K562 (cell line): Measurements from ENCODE around the gene DPM2. TPM values are rescaled to one million over a fixed set of nuclear protein-coding genes. Genes with fewer than 3 reads are reported as not detected.

Source experiments
- CC2D1A ChIP-seq: fragments of 450-650 bp; IDR thresholded peaks from 2 replicates; pipeline ENCODE4 v1.6.1; 2017; ENCODE audit warnings: mild to moderate bottlenecking
- MIER1 ChIP-seq: fragments of 450-650 bp; IDR thresholded peaks from 2 replicates; pipeline ENCODE4 v1.6.1; 2016; ENCODE audit warnings: antibody characterized with exemption, mild to moderate bottlenecking, low read depth
- ZNF274 ChIP-seq: IDR thresholded peaks from 2 replicates; pipeline ENCODE4 v1.6.1; 2011; ENCODE audit warnings: low read depth, mild to moderate bottlenecking, low read length, moderate library complexity, borderline replicate concordance
- ZNF644 ChIP-seq: fragments of 200-800 bp; sonication (Bioruptor generic); IDR thresholded peaks from 2 replicates; pipeline ENCODE4 v1.6.1; 2016; ENCODE audit warnings: low read depth, missing genetic modification characterization, missing compliant biosample characterization
- polyA plus RNA-seq, 8 experiments: library from polyadenylated mRNA; depleted of rRNA in 4 of 8; stranded (reverse) in 5 of 8; unstranded in 3 of 8; fragments of >200 nt; fragmentation: Nextera tagmentation in 2 of 8; fragmentation: Illumina TruSeq in 1 of 8; extraction: Ambion mirVana in 2 of 8; extraction: Trizol in 1 of 8; gene quantifications; 2 replicates each; pipeline versions ENCODE4 v1.2.1 to v1.2.3, GENCODE V29; 2011 to 2014; ENCODE audit warnings: inconsistent platforms in 1 of 8, missing spikeins in 1 of 8
- total RNA-seq, 7 experiments: library from RNA; depleted of rRNA in 6 of 7; stranded (reverse); fragments of >200 nt in 6 of 7; fragmentation: Illumina TruSeq in 2 of 7; extraction: Trizol in 2 of 7; gene quantifications; 2 replicates each; pipeline versions ENCODE4 v1.2.1 to v1.2.3, GENCODE V29; 2011 to 2021; ENCODE audit warnings: low replicate concordance in 1 of 7
- TF ChIP-seq, protein P1 (sequence below): fragments of 200-600 bp; sonication (generic); IDR thresholded peaks from one replicate; pipeline ENCODE4 v1.6.1; 2012; ENCODE audit warnings: mild to moderate bottlenecking, low read depth, low read length, inconsistent platforms
- TF ChIP-seq, protein P2 (sequence below): fragments of 200-800 bp; sonication (Bioruptor generic); IDR thresholded peaks from 2 replicates; pipeline ENCODE4 v1.6.1; 2017; ENCODE audit warnings: missing genetic modification characterization, missing compliant biosample characterization
- TF ChIP-seq, protein P3 (sequence below): fragments of 250-450 bp; sonication (Bioruptor Pico); IDR thresholded peaks from 2 replicates; pipeline ENCODE4 v1.4.0; 2020; ENCODE audit warnings: mild to moderate bottlenecking
- TF ChIP-seq, protein P4 (sequence below): sonication (generic); formaldehyde crosslinking; IDR thresholded peaks from 2 replicates; pipeline ENCODE4 v1.8.1; 2023; ENCODE audit warnings: mild to moderate bottlenecking, missing genetic modification reagents

The DPM2 gene
- total and polyA plus RNA-seq, 9 of the 15 experiments (the other 6 are each of a cell fraction or from before 2014, with no cell fraction given), result 43.5 to 126 (median 71.1) TPM

DNA sequence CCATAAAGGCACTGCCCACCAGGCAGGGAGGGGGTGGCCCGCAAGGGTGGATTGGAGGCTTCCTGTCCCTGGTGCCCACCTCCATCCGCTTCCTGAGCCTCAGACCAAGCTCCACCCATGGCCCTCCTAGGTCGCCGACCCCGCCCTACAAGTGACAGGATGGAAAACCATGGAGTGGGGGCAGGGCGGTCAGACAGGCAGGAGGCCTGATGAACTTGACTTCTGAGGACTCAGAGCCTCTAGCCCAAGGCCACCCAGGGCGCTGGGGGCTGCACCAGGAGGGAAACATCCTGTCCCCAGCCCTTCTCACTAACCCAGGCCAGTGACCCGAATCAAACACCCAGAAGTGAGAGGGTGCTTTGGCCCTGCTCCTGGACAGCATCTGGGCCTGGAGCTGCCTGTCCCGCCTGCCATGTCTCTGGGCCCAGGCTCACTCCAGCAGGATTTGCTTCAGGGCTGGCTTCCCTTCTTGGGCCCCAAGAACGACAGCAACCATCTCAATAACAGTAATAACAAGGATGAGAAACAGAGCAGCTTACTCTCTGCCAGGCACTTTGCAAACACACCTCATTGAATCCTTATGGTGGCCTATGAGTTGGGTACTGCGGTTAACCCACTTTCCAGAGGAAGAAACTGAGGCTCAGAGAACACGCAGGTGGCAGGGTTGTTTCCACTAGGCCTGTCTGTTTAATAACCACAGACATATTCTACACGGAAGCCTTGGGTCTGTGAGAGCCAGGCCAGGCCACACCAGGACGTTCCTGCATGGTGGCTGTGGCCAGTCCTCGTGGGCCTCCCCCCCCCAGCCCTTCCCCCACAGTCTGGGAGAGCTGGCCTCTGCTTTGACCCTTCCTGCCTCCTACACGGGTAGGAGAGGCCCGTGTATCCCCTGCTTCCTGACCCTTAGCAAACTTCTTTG lies 33.8 kb downstream of the DPM2 start (continued):
- TF ChIP-seq, protein P1, sequence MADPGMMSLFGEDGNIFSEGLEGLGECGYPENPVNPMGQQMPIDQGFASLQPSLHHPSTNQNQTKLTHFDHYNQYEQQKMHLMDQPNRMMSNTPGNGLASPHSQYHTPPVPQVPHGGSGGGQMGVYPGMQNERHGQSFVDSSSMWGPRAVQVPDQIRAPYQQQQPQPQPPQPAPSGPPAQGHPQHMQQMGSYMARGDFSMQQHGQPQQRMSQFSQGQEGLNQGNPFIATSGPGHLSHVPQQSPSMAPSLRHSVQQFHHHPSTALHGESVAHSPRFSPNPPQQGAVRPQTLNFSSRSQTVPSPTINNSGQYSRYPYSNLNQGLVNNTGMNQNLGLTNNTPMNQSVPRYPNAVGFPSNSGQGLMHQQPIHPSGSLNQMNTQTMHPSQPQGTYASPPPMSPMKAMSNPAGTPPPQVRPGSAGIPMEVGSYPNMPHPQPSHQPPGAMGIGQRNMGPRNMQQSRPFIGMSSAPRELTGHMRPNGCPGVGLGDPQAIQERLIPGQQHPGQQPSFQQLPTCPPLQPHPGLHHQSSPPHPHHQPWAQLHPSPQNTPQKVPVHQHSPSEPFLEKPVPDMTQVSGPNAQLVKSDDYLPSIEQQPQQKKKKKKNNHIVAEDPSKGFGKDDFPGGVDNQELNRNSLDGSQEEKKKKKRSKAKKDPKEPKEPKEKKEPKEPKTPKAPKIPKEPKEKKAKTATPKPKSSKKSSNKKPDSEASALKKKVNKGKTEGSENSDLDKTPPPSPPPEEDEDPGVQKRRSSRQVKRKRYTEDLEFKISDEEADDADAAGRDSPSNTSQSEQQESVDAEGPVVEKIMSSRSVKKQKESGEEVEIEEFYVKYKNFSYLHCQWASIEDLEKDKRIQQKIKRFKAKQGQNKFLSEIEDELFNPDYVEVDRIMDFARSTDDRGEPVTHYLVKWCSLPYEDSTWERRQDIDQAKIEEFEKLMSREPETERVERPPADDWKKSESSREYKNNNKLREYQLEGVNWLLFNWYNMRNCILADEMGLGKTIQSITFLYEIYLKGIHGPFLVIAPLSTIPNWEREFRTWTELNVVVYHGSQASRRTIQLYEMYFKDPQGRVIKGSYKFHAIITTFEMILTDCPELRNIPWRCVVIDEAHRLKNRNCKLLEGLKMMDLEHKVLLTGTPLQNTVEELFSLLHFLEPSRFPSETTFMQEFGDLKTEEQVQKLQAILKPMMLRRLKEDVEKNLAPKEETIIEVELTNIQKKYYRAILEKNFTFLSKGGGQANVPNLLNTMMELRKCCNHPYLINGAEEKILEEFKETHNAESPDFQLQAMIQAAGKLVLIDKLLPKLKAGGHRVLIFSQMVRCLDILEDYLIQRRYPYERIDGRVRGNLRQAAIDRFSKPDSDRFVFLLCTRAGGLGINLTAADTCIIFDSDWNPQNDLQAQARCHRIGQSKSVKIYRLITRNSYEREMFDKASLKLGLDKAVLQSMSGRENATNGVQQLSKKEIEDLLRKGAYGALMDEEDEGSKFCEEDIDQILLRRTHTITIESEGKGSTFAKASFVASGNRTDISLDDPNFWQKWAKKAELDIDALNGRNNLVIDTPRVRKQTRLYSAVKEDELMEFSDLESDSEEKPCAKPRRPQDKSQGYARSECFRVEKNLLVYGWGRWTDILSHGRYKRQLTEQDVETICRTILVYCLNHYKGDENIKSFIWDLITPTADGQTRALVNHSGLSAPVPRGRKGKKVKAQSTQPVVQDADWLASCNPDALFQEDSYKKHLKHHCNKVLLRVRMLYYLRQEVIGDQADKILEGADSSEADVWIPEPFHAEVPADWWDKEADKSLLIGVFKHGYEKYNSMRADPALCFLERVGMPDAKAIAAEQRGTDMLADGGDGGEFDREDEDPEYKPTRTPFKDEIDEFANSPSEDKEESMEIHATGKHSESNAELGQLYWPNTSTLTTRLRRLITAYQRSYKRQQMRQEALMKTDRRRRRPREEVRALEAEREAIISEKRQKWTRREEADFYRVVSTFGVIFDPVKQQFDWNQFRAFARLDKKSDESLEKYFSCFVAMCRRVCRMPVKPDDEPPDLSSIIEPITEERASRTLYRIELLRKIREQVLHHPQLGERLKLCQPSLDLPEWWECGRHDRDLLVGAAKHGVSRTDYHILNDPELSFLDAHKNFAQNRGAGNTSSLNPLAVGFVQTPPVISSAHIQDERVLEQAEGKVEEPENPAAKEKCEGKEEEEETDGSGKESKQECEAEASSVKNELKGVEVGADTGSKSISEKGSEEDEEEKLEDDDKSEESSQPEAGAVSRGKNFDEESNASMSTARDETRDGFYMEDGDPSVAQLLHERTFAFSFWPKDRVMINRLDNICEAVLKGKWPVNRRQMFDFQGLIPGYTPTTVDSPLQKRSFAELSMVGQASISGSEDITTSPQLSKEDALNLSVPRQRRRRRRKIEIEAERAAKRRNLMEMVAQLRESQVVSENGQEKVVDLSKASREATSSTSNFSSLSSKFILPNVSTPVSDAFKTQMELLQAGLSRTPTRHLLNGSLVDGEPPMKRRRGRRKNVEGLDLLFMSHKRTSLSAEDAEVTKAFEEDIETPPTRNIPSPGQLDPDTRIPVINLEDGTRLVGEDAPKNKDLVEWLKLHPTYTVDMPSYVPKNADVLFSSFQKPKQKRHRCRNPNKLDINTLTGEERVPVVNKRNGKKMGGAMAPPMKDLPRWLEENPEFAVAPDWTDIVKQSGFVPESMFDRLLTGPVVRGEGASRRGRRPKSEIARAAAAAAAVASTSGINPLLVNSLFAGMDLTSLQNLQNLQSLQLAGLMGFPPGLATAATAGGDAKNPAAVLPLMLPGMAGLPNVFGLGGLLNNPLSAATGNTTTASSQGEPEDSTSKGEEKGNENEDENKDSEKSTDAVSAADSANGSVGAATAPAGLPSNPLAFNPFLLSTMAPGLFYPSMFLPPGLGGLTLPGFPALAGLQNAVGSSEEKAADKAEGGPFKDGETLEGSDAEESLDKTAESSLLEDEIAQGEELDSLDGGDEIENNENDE, result no peak
- TF ChIP-seq, protein P2, sequence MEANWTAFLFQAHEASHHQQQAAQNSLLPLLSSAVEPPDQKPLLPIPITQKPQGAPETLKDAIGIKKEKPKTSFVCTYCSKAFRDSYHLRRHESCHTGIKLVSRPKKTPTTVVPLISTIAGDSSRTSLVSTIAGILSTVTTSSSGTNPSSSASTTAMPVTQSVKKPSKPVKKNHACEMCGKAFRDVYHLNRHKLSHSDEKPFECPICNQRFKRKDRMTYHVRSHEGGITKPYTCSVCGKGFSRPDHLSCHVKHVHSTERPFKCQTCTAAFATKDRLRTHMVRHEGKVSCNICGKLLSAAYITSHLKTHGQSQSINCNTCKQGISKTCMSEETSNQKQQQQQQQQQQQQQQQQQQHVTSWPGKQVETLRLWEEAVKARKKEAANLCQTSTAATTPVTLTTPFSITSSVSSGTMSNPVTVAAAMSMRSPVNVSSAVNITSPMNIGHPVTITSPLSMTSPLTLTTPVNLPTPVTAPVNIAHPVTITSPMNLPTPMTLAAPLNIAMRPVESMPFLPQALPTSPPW (CRISPR knock-in tag), result peak; percentile 67
- TF ChIP-seq, protein P3, sequence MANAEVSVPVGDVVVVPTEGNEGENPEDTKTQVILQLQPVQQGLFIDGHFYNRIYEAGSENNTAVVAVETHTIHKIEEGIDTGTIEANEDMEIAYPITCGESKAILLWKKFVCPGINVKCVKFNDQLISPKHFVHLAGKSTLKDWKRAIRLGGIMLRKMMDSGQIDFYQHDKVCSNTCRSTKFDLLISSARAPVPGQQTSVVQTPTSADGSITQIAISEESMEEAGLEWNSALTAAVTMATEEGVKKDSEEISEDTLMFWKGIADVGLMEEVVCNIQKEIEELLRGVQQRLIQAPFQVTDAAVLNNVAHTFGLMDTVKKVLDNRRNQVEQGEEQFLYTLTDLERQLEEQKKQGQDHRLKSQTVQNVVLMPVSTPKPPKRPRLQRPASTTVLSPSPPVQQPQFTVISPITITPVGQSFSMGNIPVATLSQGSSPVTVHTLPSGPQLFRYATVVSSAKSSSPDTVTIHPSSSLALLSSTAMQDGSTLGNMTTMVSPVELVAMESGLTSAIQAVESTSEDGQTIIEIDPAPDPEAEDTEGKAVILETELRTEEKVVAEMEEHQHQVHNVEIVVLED (CRISPR knock-in tag), result no peak
- no peak for TF ChIP-seq MIER1
- no peak for TF ChIP-seq CC2D1A
- no peak for TF ChIP-seq ZNF644
- TF ChIP-seq ZNF274, result no peak
- TF ChIP-seq, protein P4, sequence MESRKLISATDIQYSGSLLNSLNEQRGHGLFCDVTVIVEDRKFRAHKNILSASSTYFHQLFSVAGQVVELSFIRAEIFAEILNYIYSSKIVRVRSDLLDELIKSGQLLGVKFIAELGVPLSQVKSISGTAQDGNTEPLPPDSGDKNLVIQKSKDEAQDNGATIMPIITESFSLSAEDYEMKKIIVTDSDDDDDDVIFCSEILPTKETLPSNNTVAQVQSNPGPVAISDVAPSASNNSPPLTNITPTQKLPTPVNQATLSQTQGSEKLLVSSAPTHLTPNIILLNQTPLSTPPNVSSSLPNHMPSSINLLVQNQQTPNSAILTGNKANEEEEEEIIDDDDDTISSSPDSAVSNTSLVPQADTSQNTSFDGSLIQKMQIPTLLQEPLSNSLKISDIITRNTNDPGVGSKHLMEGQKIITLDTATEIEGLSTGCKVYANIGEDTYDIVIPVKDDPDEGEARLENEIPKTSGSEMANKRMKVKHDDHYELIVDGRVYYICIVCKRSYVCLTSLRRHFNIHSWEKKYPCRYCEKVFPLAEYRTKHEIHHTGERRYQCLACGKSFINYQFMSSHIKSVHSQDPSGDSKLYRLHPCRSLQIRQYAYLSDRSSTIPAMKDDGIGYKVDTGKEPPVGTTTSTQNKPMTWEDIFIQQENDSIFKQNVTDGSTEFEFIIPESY (CRISPR knock-in tag), result no peak
